ENCODE results near the gene ARHGAP6.

ARHGAP6 gene

GRCh38 chrX:11319806-11320520, 345.8 kb downstream of the ARHGAP6 start:
- H3K4me3 ChIP-seq (ENCODE audit: low read length), result no peak overlapping the region
- no peak for TF ChIP-seq CTCF (conservative IDR thresholded peaks at IDR 0.05; ENCODE audit: low read length)
- DNase-seq (ENCODE audit: low read depth), result no peak

GRCh38 chrX:11311706-11312105, 354.0 kb downstream of the ARHGAP6 start:
- TF ChIP-seq CTCF (conservative IDR thresholded peaks at IDR 0.05; ENCODE audit: low read length), result no peak
- DNase-seq (ENCODE audit: low read depth), result no peak
- H3K4me3 ChIP-seq (ENCODE audit: low read length), result no peak overlapping the region

GRCh38 chrX:11309220-11309619, 356.5 kb downstream of the ARHGAP6 start:
- no peak overlapping the region for H3K4me3 ChIP-seq (ENCODE audit: low read length)

GRCh38 chrX:11305641-11306040, 360.1 kb downstream of the ARHGAP6 start:
- DNase-seq (ENCODE audit: low read depth), result no peak
- no peak for TF ChIP-seq CTCF (conservative IDR thresholded peaks at IDR 0.05; ENCODE audit: low read length)
- no peak overlapping the region for H3K4me3 ChIP-seq (ENCODE audit: low read length)

More at GRCh38 chrX:11309220-11309619, 356.5 kb downstream of the ARHGAP6 start:
- no peak for TF ChIP-seq CTCF (conservative IDR thresholded peaks at IDR 0.05; ENCODE audit: low read length)
- DNase-seq (ENCODE audit: low read depth), result no peak

GRCh38 chrX:11304829-11305228, 360.9 kb downstream of the ARHGAP6 start:
- H3K4me3 ChIP-seq (ENCODE audit: low read length), result no peak overlapping the region
- no peak for DNase-seq (ENCODE audit: low read depth)
- TF ChIP-seq CTCF (conservative IDR thresholded peaks at IDR 0.05; ENCODE audit: low read length), result no peak

GRCh38 chrX:11298600-11298999, 367.1 kb downstream of the ARHGAP6 start:
- DNase-seq (ENCODE audit: low read depth), result no peak
- H3K4me3 ChIP-seq (ENCODE audit: low read length), result no peak overlapping the region
- TF ChIP-seq CTCF (conservative IDR thresholded peaks at IDR 0.05; ENCODE audit: low read length), result no peak

- no peak for TF ChIP-seq CTCF (conservative IDR thresholded peaks at IDR 0.05; ENCODE audit: low read length)
- no peak for DNase-seq (ENCODE audit: low read depth)
- H3K4me3 ChIP-seq (ENCODE audit: low read length), result no peak overlapping the region
These were observed 369.7 kb downstream of the ARHGAP6 start for GRCh38 chrX:11296051-11296450.
